IMR-90 (cell line): ENCODE measurements around the gene MMP2. TPM values are rescaled to one million over a fixed set of nuclear protein-coding genes. Genes with fewer than 3 reads are reported as not detected.

Experiments
- ATAC-seq: fragments of 200-7000 bp; cut with Tn5 transposase; 2 replicates; pipeline ENCODE4 v1.9.1; 2020; ENCODE audit warnings: low read depth, mild to moderate bottlenecking, moderate library complexity
- BruUV-seq: library from RNA; stranded (reverse); fragments of 400-500 nt; replicated peaks from 2 replicates; lab custom pipeline; 2021; lab: Mats Ljungman, UMichigan
- CTCF ChIA-PET: fragments of 300-600 bp; formaldehyde crosslinking; extraction: SDS; loops from one replicate; lab custom pipeline; 2021; ENCODE audit warnings: antibody characterized with exemption; lab: Yijun Ruan, JAX
- POLR2A ChIA-PET: fragments of 300-600 bp; sonication (Branson Sonifier 250); formaldehyde crosslinking; loops from one replicate; lab custom pipeline; 2022; ENCODE audit warnings: antibody characterized with exemption; ENCODE audit not compliant: unreplicated experiment; lab: Charles Lee
- DNase-seq: peaks from one replicate; pipeline ENCODE4 v3.0.0; 2013
- H2AFZ ChIP-seq: replicated peaks from 2 replicates; pipeline ENCODE3; 2013; ENCODE audit warnings: low read length, mild to moderate bottlenecking; ENCODE audit not compliant: poor library complexity
- H2AK5ac ChIP-seq: 2 replicates; pipeline ENCODE4 v1.6.1; 2013; ENCODE audit warnings: low read depth, low read length, inconsistent platforms
- H2AK9ac ChIP-seq: replicated peaks from 2 replicates; pipeline ENCODE3; 2013; ENCODE audit warnings: mild to moderate bottlenecking, low read depth, low read length, moderate library complexity; ENCODE audit not compliant: poor library complexity
- H2BK120ac ChIP-seq: 2 replicates; pipeline ENCODE4 v1.6.1; 2013; ENCODE audit warnings: low read depth, low read length, inconsistent platforms
- H2BK15ac ChIP-seq: 3 replicates; pipeline ENCODE4 v1.6.1; 2013; ENCODE audit warnings: low read depth, low read length, inconsistent platforms
- H2BK20ac ChIP-seq: 2 replicates; pipeline ENCODE4 v1.6.1; 2013; ENCODE audit warnings: low read depth, mild to moderate bottlenecking, inconsistent platforms, low read length, moderate library complexity
- H2BK5ac ChIP-seq: 2 replicates; pipeline ENCODE4 v1.6.1; 2013; ENCODE audit warnings: mild to moderate bottlenecking, low read depth, low read length, inconsistent platforms; ENCODE audit not compliant: poor library complexity, severe bottlenecking
- H3K14ac ChIP-seq: replicated peaks from 2 replicates; pipeline ENCODE4 v1.6.1; 2013; ENCODE audit warnings: low read depth, low read length, inconsistent platforms
- H3K18ac ChIP-seq: 2 replicates; pipeline ENCODE4 v1.6.1; 2013; ENCODE audit warnings: low read depth, low read length, control low read depth
- H3K23ac ChIP-seq: 2 replicates; pipeline ENCODE4 v1.6.1; 2013; ENCODE audit warnings: low read depth, low read length, inconsistent platforms
- H3K27ac ChIP-seq: 2 replicates; pipeline ENCODE4 v1.5.1; 2013; ENCODE audit warnings: mild to moderate bottlenecking, control low read depth, low read length; ENCODE audit not compliant: insufficient read depth
- H3K27me3 ChIP-seq: 2 replicates; pipeline ENCODE4 v1.6.1; 2013; ENCODE audit warnings: low read length; ENCODE audit not compliant: control insufficient read depth, insufficient read depth
- H3K36me3 ChIP-seq: 2 replicates; pipeline ENCODE4 v1.6.1; 2013; ENCODE audit warnings: low read length, mixed read lengths; ENCODE audit not compliant: control insufficient read depth, insufficient read depth
- H3K4ac ChIP-seq: 2 replicates; pipeline ENCODE4 v1.6.1; 2013; ENCODE audit warnings: low read depth, low read length, inconsistent platforms
- H3K4me1 ChIP-seq: 2 replicates; pipeline ENCODE4 v1.6.1; 2013; ENCODE audit warnings: low read length, mixed read lengths; ENCODE audit not compliant: control insufficient read depth, insufficient read depth
- H3K4me2 ChIP-seq: 2 replicates; pipeline ENCODE4 v1.6.1; 2013; ENCODE audit warnings: low read depth, mild to moderate bottlenecking, control low read depth, low read length, moderate library complexity
- H3K4me3 ChIP-seq: 2 replicates; pipeline ENCODE4 v1.5.1; 2013; ENCODE audit warnings: low read depth, mild to moderate bottlenecking, control low read depth, low read length, moderate library complexity; ENCODE audit not compliant: insufficient read depth
- H3K56ac ChIP-seq: 2 replicates; pipeline ENCODE4 v1.6.1; 2013; ENCODE audit warnings: low read length, inconsistent platforms; ENCODE audit not compliant: insufficient read depth; ENCODE audit errors: extremely low read depth
- H3K79me1 ChIP-seq, 2 experiments: 2 replicates each; pipeline ENCODE4 v1.6.1; 2013; ENCODE audit warnings: low read length in 2 of 2, inconsistent platforms in 1 of 2, low read depth in 1 of 2
- H3K9ac ChIP-seq: 2 replicates; pipeline ENCODE4 v1.6.1; 2013; ENCODE audit warnings: low read depth, low read length, control low read depth
- H3K9me1 ChIP-seq: 2 replicates; pipeline ENCODE4 v1.6.1; 2013; ENCODE audit warnings: low read length, inconsistent platforms; ENCODE audit not compliant: insufficient read depth
- H3K9me3 ChIP-seq: 2 replicates; pipeline ENCODE4 v1.6.1; 2013; ENCODE audit warnings: low read length; ENCODE audit not compliant: control insufficient read depth, insufficient read depth
- H4K20me1 ChIP-seq: 2 replicates; pipeline ENCODE4 v1.6.1; 2013; ENCODE audit warnings: low read length, inconsistent platforms; ENCODE audit not compliant: insufficient read depth
- H4K5ac ChIP-seq: 2 replicates; pipeline ENCODE4 v1.6.1; 2013; ENCODE audit warnings: mild to moderate bottlenecking, low read depth, low read length, control low read depth
- H4K8ac ChIP-seq, 2 experiments: 2 replicates each; pipeline ENCODE4 v1.6.1; 2013; ENCODE audit warnings: low read depth in 2 of 2, low read length in 2 of 2, control low read depth in 1 of 2, inconsistent platforms in 1 of 2
- H4K91ac ChIP-seq: 2 replicates; pipeline ENCODE4 v1.6.1; 2013; ENCODE audit warnings: low read depth, low read length, inconsistent platforms; ENCODE audit not compliant: insufficient read depth
- CEBPB ChIP-seq: IDR thresholded peaks from 2 replicates; pipeline ENCODE4 v1.6.1; 2012; ENCODE audit warnings: low read depth, low read length, improper control_type of control experiment
- ELK1 ChIP-seq: fragments of 150-350 bp; IDR thresholded peaks from 2 replicates; pipeline ENCODE4 v1.6.1; 2016; ENCODE audit warnings: low read depth, mild to moderate bottlenecking, low read length, moderate library complexity, borderline replicate concordance
- FOS ChIP-seq: fragments of 150-350 bp; IDR thresholded peaks from 2 replicates; pipeline ENCODE4 v1.6.1; 2016; ENCODE audit warnings: low read depth, low read length
- MAZ ChIP-seq: IDR thresholded peaks from 2 replicates; pipeline ENCODE4 v1.6.1; 2012; ENCODE audit warnings: low read depth, mild to moderate bottlenecking, low read length, improper control_type of control experiment, moderate library complexity, borderline replicate concordance
- NFE2L2 ChIP-seq: fragments of 150-350 bp; IDR thresholded peaks from 2 replicates; pipeline ENCODE4 v1.6.1; 2016; ENCODE audit warnings: low read depth, mild to moderate bottlenecking, low read length
- WGBS, 2 experiments: methylation state at CpG; one replicate each; pipeline versions ENCODE4 v1.1.5 to v1.1.7; 2013; ENCODE audit warnings: missing lambda C conversion rate in 2 of 2; ENCODE audit not compliant: insufficient read length in 1 of 2; ENCODE audit errors: extremely low coverage in 2 of 2; 5-methylcytosine and 5-hydroxymethylcytosine counted together
- dilution Hi-C: fragments of 300-500 bp; cut with HindIII; formaldehyde crosslinking; loops from one replicate; pipeline ENCODE4 v1.14.3; 2018; ENCODE audit warnings: low sequenced_read_pairs; ENCODE audit not compliant: unreplicated experiment
- in situ Hi-C: fragments of 300-500 bp; cut with MboI; formaldehyde crosslinking; loops from 3 replicates; pipeline ENCODE4 v1.14.3; 2019; ENCODE audit warnings: low sequenced_read_pairs, inconsistent platforms, mixed read lengths
- intact Hi-C: fragments of 100-400 bp; cut with micrococcal nuclease; formaldehyde crosslinking; loops from 2 replicates; pipeline ENCODE4 v1.10.0; 2022
- polyA plus RNA-seq, 3 experiments: library from polyadenylated mRNA; depleted of rRNA; stranded (reverse); fragments of >200 nt; gene quantifications; 2 replicates each; pipeline ENCODE4 v1.2.3, GENCODE V29; 2012; ENCODE audit warnings: low replicate concordance in 1 of 3
- total RNA-seq: library from RNA; depleted of rRNA; stranded (reverse); fragments of >200 nt; gene quantifications from 2 replicates; pipeline ENCODE4 v1.2.3, GENCODE V29; 2012

Gene MMP2
- total and polyA plus RNA-seq, 2 of the 4 experiments (the other 2 are of a cell fraction) = 240 to 574 TPM

- Histone ChIP-seq H3K27me3 (peaks cover 2% of the 10 kb centered on the region; the same call in 1 of the 2 replicates), H4K91ac (no peak overlapping the region), H2BK20ac (no peak overlapping the region), H3K9ac (no peak overlapping the region), H3K4me3 (no peak overlapping the region), H2BK5ac (no peak overlapping the region), H3K9me1 (no peaks in the 10 kb centered on the region), H3K27ac (no peak overlapping the region), H3K4me1 (no peaks in the 10 kb centered on the region), H2BK15ac (no peak overlapping the region), H2AK5ac (no peak overlapping the region), H3K79me1 (no peaks in the 10 kb centered on the region), H4K20me1 (no peaks in the 10 kb centered on the region), H3K36me3 (no peaks in the 10 kb centered on the region), H3K9me3 (no peaks in the 10 kb centered on the region), H3K56ac (no peak overlapping the region), H3K18ac (no peak overlapping the region), H2AFZ (no peak overlapping the region), H3K14ac (no peak overlapping the region), H4K5ac (no peak overlapping the region), H2AK9ac (no peak overlapping the region), H3K23ac (no peak overlapping the region), H3K4me2 (no peak overlapping the region), H2BK120ac (no peak overlapping the region), H3K4ac (no peak overlapping the region), H4K8ac (no peak overlapping the region)
- BruUV-seq = no TSS peak
- POLR2A ChIA-PET = no interaction called here
- no peak for ATAC-seq
- DNase-seq = no peak
- dilution Hi-C loops (no loop called here), in situ Hi-C loops (no loop called here), intact Hi-C loops (no loop called here)
- 0% methylated on average over 1 of the region's 4 CpGs; no CpG with 5 or more reads in 1 of the 2 experiments for WGBS, 2 experiments
- TF ChIP-seq CEBPB = no peak
- TF ChIP-seq FOS = no peak
- TF ChIP-seq NFE2L2 = no peak
- TF ChIP-seq ELK1 = no peak
- no peak for TF ChIP-seq MAZ
- CTCF ChIA-PET = no interaction called here
Observed at GRCh38 chr16:55434000-55434399, 45.0 kb upstream of the MMP2 start.
